MM.1S (cell line): ENCODE results near the gene RNF150.

Experiments
- DNase-seq: peaks from one replicate; pipeline ENCODE4 v3.0.0-alpha.2; 2015
- H2AFZ ChIP-seq: fragments of 300-600 bp; sonication (generic); 2 replicates; pipeline ENCODE4 v1.6.0; 2016; ENCODE audit warnings: antibody characterized with exemption, low read length
- H3F3A ChIP-seq: fragments of 300-600 bp; sonication (generic); 2 replicates; pipeline ENCODE4 v1.6.1; 2016; ENCODE audit warnings: mild to moderate bottlenecking, antibody characterized with exemption, low read length, moderate library complexity, mixed read lengths; ENCODE audit not compliant: insufficient read depth
- H3K27ac ChIP-seq: fragments of 300-600 bp; sonication (generic); 2 replicates; pipeline ENCODE4 v1.5.1; 2016; ENCODE audit warnings: mild to moderate bottlenecking, low read length
- H3K27me3 ChIP-seq: fragments of 300-600 bp; sonication (generic); replicated peaks from 2 replicates; pipeline ENCODE4 v1.6.0; 2016; ENCODE audit warnings: low read length; ENCODE audit not compliant: insufficient read depth
- H3K36me3 ChIP-seq: fragments of 300-600 bp; sonication (generic); replicated peaks from 2 replicates; pipeline ENCODE4 v1.6.1; 2016; ENCODE audit warnings: mild to moderate bottlenecking, low read length, mixed read lengths; ENCODE audit not compliant: insufficient read depth
- H3K4me1 ChIP-seq: fragments of 300-600 bp; sonication (generic); 2 replicates; pipeline ENCODE4 v1.6.1; 2016; ENCODE audit warnings: low read length, mixed read lengths
- H3K4me2 ChIP-seq: fragments of 300-600 bp; sonication (generic); 2 replicates; pipeline ENCODE4 v1.6.0; 2016; ENCODE audit warnings: low read depth, low read length
- H3K4me3 ChIP-seq: fragments of 300-600 bp; sonication (generic); 2 replicates; pipeline ENCODE4 v1.5.1; 2016; ENCODE audit warnings: low read length, mixed read lengths
- H3K79me2 ChIP-seq: fragments of 300-600 bp; sonication (generic); 2 replicates; pipeline ENCODE4 v1.6.1; 2016; ENCODE audit warnings: mixed run types, low read length, mixed read lengths
- H3K9ac ChIP-seq: fragments of 300-600 bp; sonication (generic); 2 replicates; pipeline ENCODE4 v1.6.1; 2016; ENCODE audit warnings: low read length, mixed read lengths
- H3K9me2 ChIP-seq: fragments of 300-600 bp; sonication (generic); replicated peaks from 2 replicates; pipeline ENCODE4 v1.6.1; 2016; ENCODE audit warnings: mild to moderate bottlenecking, low read length, mixed read lengths; ENCODE audit not compliant: insufficient read depth
- H3K9me3 ChIP-seq: fragments of 300-600 bp; sonication (generic); replicated peaks from 2 replicates; pipeline ENCODE4 v1.6.1; 2016; ENCODE audit warnings: mild to moderate bottlenecking, low read length, mixed read lengths; ENCODE audit not compliant: insufficient read depth
- H4K20me1 ChIP-seq: fragments of 300-600 bp; sonication (generic); 2 replicates; pipeline ENCODE4 v1.6.1; 2016; ENCODE audit warnings: mild to moderate bottlenecking, low read length, moderate library complexity, mixed read lengths; ENCODE audit not compliant: insufficient read depth
- CTCF ChIP-seq: fragments of 300-600 bp; sonication (generic); IDR thresholded peaks from 2 replicates; pipeline ENCODE4 v1.5.1; 2016; ENCODE audit warnings: antibody characterized with exemption, low read length, mixed read lengths
- EZH2 ChIP-seq: fragments of 300-600 bp; sonication (generic); optimal IDR thresholded peaks from 2 replicates; pipeline ENCODE3; 2017; ENCODE audit warnings: low read depth, mild to moderate bottlenecking, antibody characterized with exemption, low read length, mixed read lengths
- EZH2phosphoT487 ChIP-seq: fragments of 300-600 bp; sonication (generic); IDR thresholded peaks from 2 replicates; pipeline ENCODE4 v1.6.1; 2018; ENCODE audit warnings: antibody characterized with exemption, low read length

RNF150 gene

GRCh38 chr4:140901736-140902336 lies 231.4 kb downstream of the RNF150 start:
- H3K36me3 ChIP-seq: no peaks in the 10 kb centered on the region
- no peaks in the 10 kb centered on the region for H3K9me3 ChIP-seq
- H4K20me1 ChIP-seq: no peaks in the 10 kb centered on the region
- no peak overlapping the region for H3K4me2 ChIP-seq
- no peak overlapping the region for H3K9ac ChIP-seq
- no peak for DNase-seq
- no peak overlapping the region for H2AFZ ChIP-seq
- TF ChIP-seq CTCF (no peak), EZH2phosphoT487 (no peak), EZH2 (no peak)
- no peaks in the 10 kb centered on the region for H3F3A ChIP-seq
- no peak overlapping the region for H3K4me3 ChIP-seq
- H3K27me3 ChIP-seq: no peaks in the 10 kb centered on the region
- H3K9me2 ChIP-seq: no peaks in the 10 kb centered on the region
- H3K27ac ChIP-seq: no peak overlapping the region
- H3K79me2 ChIP-seq: no peaks in the 10 kb centered on the region
- H3K4me1 ChIP-seq: no peaks in the 10 kb centered on the region

GRCh38 chr4:140893939-140894338 lies 239.3 kb downstream of the RNF150 start:
- H3K79me2 ChIP-seq: no peaks in the 10 kb centered on the region
- H3K9me2 ChIP-seq: no peaks in the 10 kb centered on the region
- H3K36me3 ChIP-seq: no peaks in the 10 kb centered on the region
- no peak for DNase-seq
- no peaks in the 10 kb centered on the region for H3K9me3 ChIP-seq
- no peaks in the 10 kb centered on the region for H3K27me3 ChIP-seq
- H3K4me1 ChIP-seq: no peaks in the 10 kb centered on the region
- TF ChIP-seq EZH2phosphoT487 (no peak), EZH2 (no peak), CTCF (no peak)
- H3K9ac ChIP-seq: no peak overlapping the region
- H3K27ac ChIP-seq: no peak overlapping the region
- H3K4me2 ChIP-seq: no peak overlapping the region
- no peak overlapping the region for H3K4me3 ChIP-seq
- H3F3A ChIP-seq: no peaks in the 10 kb centered on the region
- no peaks in the 10 kb centered on the region for H4K20me1 ChIP-seq
- no peak overlapping the region for H2AFZ ChIP-seq

GRCh38 chr4:140888054-140888453 lies 245.2 kb downstream of the RNF150 start:
- H2AFZ ChIP-seq: no peak overlapping the region
- H3K27me3 ChIP-seq: no peaks in the 10 kb centered on the region
- H3K79me2 ChIP-seq: no peaks in the 10 kb centered on the region
- H3K9ac ChIP-seq: no peak overlapping the region
- H3K36me3 ChIP-seq: no peaks in the 10 kb centered on the region
- H3F3A ChIP-seq: no peaks in the 10 kb centered on the region
- H4K20me1 ChIP-seq: no peaks in the 10 kb centered on the region
- no peak overlapping the region for H3K4me2 ChIP-seq
- no peak for DNase-seq
- H3K4me1 ChIP-seq: no peaks in the 10 kb centered on the region
- H3K4me3 ChIP-seq: no peak overlapping the region
- no peaks in the 10 kb centered on the region for H3K9me2 ChIP-seq
- no peak for TF ChIP-seq EZH2phosphoT487
- TF ChIP-seq CTCF: no peak
- no peak for TF ChIP-seq EZH2
- no peaks in the 10 kb centered on the region for H3K9me3 ChIP-seq
- H3K27ac ChIP-seq: no peak overlapping the region
